ENCODE results near the gene WEE2.
A peak's percentile ranks its signal among the peaks of the same experiment; 100 is the strongest.

The WEE2 gene

GRCh38 chr7:141671705-141672496, 36.3 kb upstream of the WEE2 start:
- Histone ChIP-seq H3K4me2 (no peak overlapping the region), H3K9ac (no peak overlapping the region)

DNA sequence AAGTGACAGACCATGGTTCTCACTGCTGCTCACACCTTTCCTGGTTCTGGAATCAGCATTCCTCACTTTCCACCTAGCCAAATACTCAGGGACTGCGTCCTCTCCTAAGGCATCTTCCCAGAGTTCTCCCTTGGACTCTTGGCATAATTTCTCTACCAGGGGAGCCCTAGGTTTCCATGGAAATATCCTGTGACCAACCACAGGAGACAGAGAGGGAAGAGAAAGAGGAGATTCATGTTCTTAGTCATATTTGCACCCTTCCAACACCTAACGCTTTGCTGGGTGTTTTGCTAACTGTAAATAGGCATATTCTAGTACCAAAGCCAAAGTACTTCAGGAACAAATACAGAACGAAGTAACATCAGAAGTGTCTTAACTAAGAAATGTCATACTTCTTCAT, 34.8 kb upstream of the WEE2 start:
- peaks cover 9 to 40% (median 21%) of the 10 kb centered on the region in 10 experiments; a peak in 18 of 20 replicates for H3K4me1 ChIP-seq
- H3K27ac ChIP-seq: no peak overlapping the region
- H3K9ac ChIP-seq: no peak overlapping the region
- no peak overlapping the region for H3K4me3 ChIP-seq
- no peaks in the 10 kb centered on the region for H4K20me1 ChIP-seq
- TF ChIP-seq Cebpa-rat (IDR thresholded peaks at IDR 0.05): no peak
- H3K9me3 ChIP-seq (replicated peaks in 1 of 11): peaks cover 0 to 15% (median 9%) of the 10 kb centered on the region in 11 experiments; a peak in 13 of 22 replicates
- no peaks in the 10 kb centered on the region for H3K27me3 ChIP-seq
- peaks cover 17 to 45% (median 30%) of the 10 kb centered on the region in 11 experiments; a peak in 19 of 22 replicates for H3K36me3 ChIP-seq
- H3K4me2 ChIP-seq: no peak overlapping the region

More at GRCh38 chr7:141671705-141672496, 36.3 kb upstream of the WEE2 start:
- Histone ChIP-seq H3K27me3 (no peaks in the 10 kb centered on the region), H3K36me3 (peaks cover 17 to 45% (median 30%) of the 10 kb centered on the region in 11 experiments; a peak in 19 of 22 replicates), H3K9me3 (replicated peaks in 1 of 11) (peaks cover 0 to 15% (median 9%) of the 10 kb centered on the region in 11 experiments; a peak in 13 of 22 replicates), H3K27ac (no peak overlapping the region), H4K20me1 (no peaks in the 10 kb centered on the region), H3K4me3 (no peak overlapping the region), H3K4me1 (peaks cover 9 to 41% (median 20%) of the 10 kb centered on the region in 10 experiments; a peak in 18 of 20 replicates)
- TF ChIP-seq Cebpa-rat (IDR thresholded peaks at IDR 0.05): no peak

- no peaks in the 10 kb centered on the region for H3K27me3 ChIP-seq
- peaks cover 9 to 33% (median 21%) of the 10 kb centered on the region in 10 experiments; a peak in 18 of 20 replicates for H3K4me1 ChIP-seq
- peak overlapping the region in 3 of 11 experiments; percentile 60 to 69 (median 63); a peak in 3 of 22 replicates for H3K27ac ChIP-seq
- H3K36me3 ChIP-seq: peaks cover 17 to 45% (median 30%) of the 10 kb centered on the region in 11 experiments; a peak in 19 of 22 replicates
- peaks cover 0 to 15% (median 9%) of the 10 kb centered on the region in 11 experiments; a peak in 13 of 22 replicates for H3K9me3 ChIP-seq (replicated peaks in 1 of 11)
- TF ChIP-seq Cebpa-rat (IDR thresholded peaks at IDR 0.05): no peak
- H3K9ac ChIP-seq: no peak overlapping the region
- H4K20me1 ChIP-seq: no peaks in the 10 kb centered on the region
- H3K4me3 ChIP-seq: no peak overlapping the region
- peak overlapping the region in 2 of 11 experiments; percentile 81 to 89; a peak in 1 of 22 replicates for H3K4me2 ChIP-seq
Measured at GRCh38 chr7:141674171-141674671, 33.9 kb upstream of the WEE2 start.

DNA sequence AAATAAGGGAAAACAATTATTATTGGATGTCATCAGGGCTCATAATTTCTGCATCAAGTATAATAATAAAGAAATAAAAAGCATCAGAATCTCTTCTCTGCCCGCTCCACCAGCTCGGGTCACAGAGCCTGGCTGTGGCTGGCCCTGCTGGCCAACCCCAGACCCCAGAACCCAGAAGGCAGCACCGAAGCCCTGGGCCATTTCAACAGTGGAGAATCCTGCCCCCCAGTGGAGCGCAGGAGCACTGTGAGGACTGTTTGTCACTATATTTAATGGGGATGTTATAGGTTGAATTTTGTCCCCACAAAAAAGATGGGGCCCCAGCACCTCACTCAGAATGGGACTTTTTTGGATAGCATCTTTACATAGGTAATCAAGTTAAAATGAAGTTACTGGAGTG, 33.5 kb upstream of the WEE2 start:
- H3K4me1 ChIP-seq: peaks cover 9 to 33% (median 21%) of the 10 kb centered on the region in 10 experiments; a peak in 18 of 20 replicates
- no peaks in the 10 kb centered on the region for H4K20me1 ChIP-seq
- no peak for TF ChIP-seq Cebpa-rat (IDR thresholded peaks at IDR 0.05)
- no peak overlapping the region for H3K4me3 ChIP-seq
- H3K4me2 ChIP-seq: peak overlapping the region in 6 of 11 experiments; percentile 41 to 89 (median 74); a peak in 10 of 22 replicates
- peak overlapping the region in 5 of 11 experiments; percentile 25 to 69 (median 60); a peak in 9 of 22 replicates for H3K27ac ChIP-seq
- H3K36me3 ChIP-seq: peaks cover 17 to 45% (median 30%) of the 10 kb centered on the region in 11 experiments; a peak in 19 of 22 replicates
- H3K9ac ChIP-seq: peak overlapping the region in 1 of 11 experiments; percentile 29; a peak in 1 of 22 replicates
- H3K27me3 ChIP-seq: no peaks in the 10 kb centered on the region
- peaks cover 0 to 15% (median 9%) of the 10 kb centered on the region in 11 experiments; a peak in 13 of 22 replicates for H3K9me3 ChIP-seq (replicated peaks in 1 of 11)

GRCh38 chr7:141675436-141676215, 32.5 kb upstream of the WEE2 start:
- Histone ChIP-seq H3K4me2 (peak overlapping the region; percentile 17 to 89 (median 70); a peak in 21 of 22 replicates), H4K20me1 (no peaks in the 10 kb centered on the region), H3K4me3 (no peak overlapping the region; a peak in 1 of 20 replicates), H3K4me1 (peaks cover 9 to 33% (median 21%) of the 10 kb centered on the region in 10 experiments; a peak in 18 of 20 replicates), H3K27ac (peak overlapping the region in 7 of 11 experiments; percentile 25 to 69 (median 57); a peak in 14 of 22 replicates), H3K9ac (peak overlapping the region in 4 of 11 experiments; percentile 7 to 29 (median 8); a peak in 3 of 22 replicates), H3K9me3 (replicated peaks in 1 of 11) (peaks cover 0 to 15% (median 9%) of the 10 kb centered on the region in 11 experiments; a peak in 13 of 22 replicates), H3K36me3 (peaks cover 14 to 45% (median 31%) of the 10 kb centered on the region in 11 experiments; a peak in 20 of 22 replicates), H3K27me3 (no peaks in the 10 kb centered on the region)
- TF ChIP-seq Cebpa-rat (IDR thresholded peaks at IDR 0.05): no peak

GRCh38 chr7:141676618-141677017, 31.5 kb upstream of the WEE2 start:
- Histone ChIP-seq H3K27me3 (no peaks in the 10 kb centered on the region), H3K4me1 (peaks cover 9 to 33% (median 21%) of the 10 kb centered on the region in 10 experiments; a peak in 18 of 20 replicates), H3K36me3 (peaks cover 12 to 45% (median 32%) of the 10 kb centered on the region in 11 experiments; a peak in 21 of 22 replicates), H3K9ac (no peak overlapping the region), H3K4me3 (no peak overlapping the region), H3K27ac (peak overlapping the region in 5 of 11 experiments; percentile 36 to 69 (median 60); a peak in 9 of 22 replicates), H3K4me2 (peak overlapping the region in 6 of 11 experiments; percentile 7 to 89 (median 74); a peak in 11 of 22 replicates), H3K9me3 (replicated peaks in 1 of 11) (peaks cover 0 to 15% (median 9%) of the 10 kb centered on the region in 11 experiments; a peak in 13 of 22 replicates), H4K20me1 (no peaks in the 10 kb centered on the region)
- no peak for TF ChIP-seq Cebpa-rat (IDR thresholded peaks at IDR 0.05)

DNA sequence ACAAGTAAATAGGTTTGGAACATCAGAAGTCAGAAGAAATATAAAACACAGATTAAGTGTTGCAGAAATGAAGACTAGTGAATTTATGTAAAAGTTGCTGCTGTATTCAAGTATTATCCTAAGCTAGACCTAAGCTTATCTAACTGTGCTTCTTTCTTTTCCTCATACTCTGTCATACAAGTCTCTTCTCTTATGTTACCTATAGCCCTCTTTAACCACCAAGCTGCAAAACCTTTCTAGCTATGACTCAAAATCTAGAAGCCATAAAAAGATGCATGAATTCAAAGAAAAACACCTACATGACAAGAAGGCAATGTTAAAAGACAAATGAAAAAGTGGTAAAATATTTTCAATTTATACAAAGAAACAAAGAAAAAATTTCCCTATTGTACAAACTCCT, 29.1 kb upstream of the WEE2 start:
- no peak overlapping the region for H3K4me3 ChIP-seq
- H4K20me1 ChIP-seq: no peaks in the 10 kb centered on the region
- H3K36me3 ChIP-seq: peaks cover 8 to 45% (median 32%) of the 10 kb centered on the region in 11 experiments; a peak in 19 of 22 replicates
- H3K27ac ChIP-seq: no peak overlapping the region
- no peak for TF ChIP-seq Cebpa-rat (IDR thresholded peaks at IDR 0.05)
- H3K9ac ChIP-seq: no peak overlapping the region
- peaks cover 9 to 31% (median 21%) of the 10 kb centered on the region in 10 experiments; a peak in 18 of 20 replicates for H3K4me1 ChIP-seq
- no peaks in the 10 kb centered on the region for H3K9me3 ChIP-seq (replicated peaks in 1 of 11)
- H3K27me3 ChIP-seq: no peaks in the 10 kb centered on the region
- H3K4me2 ChIP-seq: no peak overlapping the region
